HG03354 (cell line): ENCODE results near the gene DYNLT4.
A peak's percentile ranks its signal among the peaks of the same experiment; 100 is the strongest.

Experiments used
- ATAC-seq: cut with Tn5 transposase; IDR thresholded peaks from one replicate; pipeline ENCODE4 v1.9.1; 2021; ENCODE audit warnings: mild to moderate bottlenecking; ENCODE audit not compliant: unreplicated experiment, poor library complexity, severe bottlenecking

DYNLT4 gene

GRCh38 chr1:44792736-44793502 is 14.2 kb downstream of the DYNLT4 start:
- ATAC-seq, result no peak

GRCh38 chr1:44790968-44791801 is 16.0 kb downstream of the DYNLT4 start:
- ATAC-seq, result no peak

- no peak for ATAC-seq
Observed at GRCh38 chr1:44788120-44788860, 18.9 kb downstream of the DYNLT4 start, which contains the start of gene BEST4. Gene BEST4, minus strand, starts transcription at chr1:44788170. Its CDS starts 465 bp downstream, at chr1:44787705.

GRCh38 chr1:44787506-44787905 is 19.6 kb downstream of the DYNLT4 start:
- ATAC-seq, result no peak

GRCh38 chr1:44786841-44787426 is 20.2 kb downstream of the DYNLT4 start:
- ATAC-seq, result no peak

GRCh38 chr1:44786138-44786840 is 20.9 kb downstream of the DYNLT4 start:
- peak; percentile 53 for ATAC-seq

GRCh38 chr1:44785501-44786137 is 21.5 kb downstream of the DYNLT4 start:
- ATAC-seq, result no peak

- ATAC-seq, result no peak
Observed at GRCh38 chr1:44785029-44785380, 22.1 kb downstream of the DYNLT4 start.

- peak; percentile 39 for ATAC-seq
Observed at GRCh38 chr1:44784094-44785028, 22.8 kb downstream of the DYNLT4 start.

- ATAC-seq, result no peak
Observed at GRCh38 chr1:44783697-44784093, 23.5 kb downstream of the DYNLT4 start.

- ATAC-seq, result no peak
Observed at GRCh38 chr1:44780583-44781121, 26.5 kb downstream of the DYNLT4 start.

GRCh38 chr1:44778705-44779576 is 28.2 kb downstream of the DYNLT4 start:
- no peak for ATAC-seq

GRCh38 chr1:44777969-44778635 is 29.0 kb downstream of the DYNLT4 start:
- ATAC-seq, result no peak

GRCh38 chr1:44777547-44777946 is 29.6 kb downstream of the DYNLT4 start:
- no peak for ATAC-seq

- no peak for ATAC-seq
Observed at GRCh38 chr1:44776730-44777068, 30.5 kb downstream of the DYNLT4 start.
